Measurements from ENCODE around the gene HM13.

GRCh38 chr20:31515072-31515774 is 981 bp downstream of the HM13 start:
- TF ChIP-seq, protein P1, sequence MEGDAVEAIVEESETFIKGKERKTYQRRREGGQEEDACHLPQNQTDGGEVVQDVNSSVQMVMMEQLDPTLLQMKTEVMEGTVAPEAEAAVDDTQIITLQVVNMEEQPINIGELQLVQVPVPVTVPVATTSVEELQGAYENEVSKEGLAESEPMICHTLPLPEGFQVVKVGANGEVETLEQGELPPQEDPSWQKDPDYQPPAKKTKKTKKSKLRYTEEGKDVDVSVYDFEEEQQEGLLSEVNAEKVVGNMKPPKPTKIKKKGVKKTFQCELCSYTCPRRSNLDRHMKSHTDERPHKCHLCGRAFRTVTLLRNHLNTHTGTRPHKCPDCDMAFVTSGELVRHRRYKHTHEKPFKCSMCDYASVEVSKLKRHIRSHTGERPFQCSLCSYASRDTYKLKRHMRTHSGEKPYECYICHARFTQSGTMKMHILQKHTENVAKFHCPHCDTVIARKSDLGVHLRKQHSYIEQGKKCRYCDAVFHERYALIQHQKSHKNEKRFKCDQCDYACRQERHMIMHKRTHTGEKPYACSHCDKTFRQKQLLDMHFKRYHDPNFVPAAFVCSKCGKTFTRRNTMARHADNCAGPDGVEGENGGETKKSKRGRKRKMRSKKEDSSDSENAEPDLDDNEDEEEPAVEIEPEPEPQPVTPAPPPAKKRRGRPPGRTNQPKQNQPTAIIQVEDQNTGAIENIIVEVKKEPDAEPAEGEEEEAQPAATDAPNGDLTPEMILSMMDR (conservative IDR thresholded peaks at IDR 0.05; ENCODE audit: low read depth in 2 of 2) = no peak
- TF ChIP-seq, protein P2, sequence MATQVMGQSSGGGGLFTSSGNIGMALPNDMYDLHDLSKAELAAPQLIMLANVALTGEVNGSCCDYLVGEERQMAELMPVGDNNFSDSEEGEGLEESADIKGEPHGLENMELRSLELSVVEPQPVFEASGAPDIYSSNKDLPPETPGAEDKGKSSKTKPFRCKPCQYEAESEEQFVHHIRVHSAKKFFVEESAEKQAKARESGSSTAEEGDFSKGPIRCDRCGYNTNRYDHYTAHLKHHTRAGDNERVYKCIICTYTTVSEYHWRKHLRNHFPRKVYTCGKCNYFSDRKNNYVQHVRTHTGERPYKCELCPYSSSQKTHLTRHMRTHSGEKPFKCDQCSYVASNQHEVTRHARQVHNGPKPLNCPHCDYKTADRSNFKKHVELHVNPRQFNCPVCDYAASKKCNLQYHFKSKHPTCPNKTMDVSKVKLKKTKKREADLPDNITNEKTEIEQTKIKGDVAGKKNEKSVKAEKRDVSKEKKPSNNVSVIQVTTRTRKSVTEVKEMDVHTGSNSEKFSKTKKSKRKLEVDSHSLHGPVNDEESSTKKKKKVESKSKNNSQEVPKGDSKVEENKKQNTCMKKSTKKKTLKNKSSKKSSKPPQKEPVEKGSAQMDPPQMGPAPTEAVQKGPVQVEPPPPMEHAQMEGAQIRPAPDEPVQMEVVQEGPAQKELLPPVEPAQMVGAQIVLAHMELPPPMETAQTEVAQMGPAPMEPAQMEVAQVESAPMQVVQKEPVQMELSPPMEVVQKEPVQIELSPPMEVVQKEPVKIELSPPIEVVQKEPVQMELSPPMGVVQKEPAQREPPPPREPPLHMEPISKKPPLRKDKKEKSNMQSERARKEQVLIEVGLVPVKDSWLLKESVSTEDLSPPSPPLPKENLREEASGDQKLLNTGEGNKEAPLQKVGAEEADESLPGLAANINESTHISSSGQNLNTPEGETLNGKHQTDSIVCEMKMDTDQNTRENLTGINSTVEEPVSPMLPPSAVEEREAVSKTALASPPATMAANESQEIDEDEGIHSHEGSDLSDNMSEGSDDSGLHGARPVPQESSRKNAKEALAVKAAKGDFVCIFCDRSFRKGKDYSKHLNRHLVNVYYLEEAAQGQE (IDR thresholded peaks at IDR 0.05; ENCODE audit: unreplicated experiment) = no peak
- TF ChIP-seq EZH2 (IDR thresholded peaks at IDR 0.05; ENCODE audit: low read depth, unreplicated experiment) (no peak), CREB1 (CRISPR knock-in tag; IDR thresholded peaks at IDR 0.05; ENCODE audit: low read depth) (no peak), POLR2AphosphoS5 (IDR thresholded peaks at IDR 0.05; ENCODE audit: low read depth) (no peak), ETS1 (IDR thresholded peaks at IDR 0.05) (no peak)

All from GM23338 (cell line).